ENCODE results near the gene MAP4.
"Not testable (repeated sequence)": the region's sequence is repeated elsewhere in the genome, so short reads cannot be mapped to it uniquely, and the experiment has no call there.

Gene MAP4

DNA sequence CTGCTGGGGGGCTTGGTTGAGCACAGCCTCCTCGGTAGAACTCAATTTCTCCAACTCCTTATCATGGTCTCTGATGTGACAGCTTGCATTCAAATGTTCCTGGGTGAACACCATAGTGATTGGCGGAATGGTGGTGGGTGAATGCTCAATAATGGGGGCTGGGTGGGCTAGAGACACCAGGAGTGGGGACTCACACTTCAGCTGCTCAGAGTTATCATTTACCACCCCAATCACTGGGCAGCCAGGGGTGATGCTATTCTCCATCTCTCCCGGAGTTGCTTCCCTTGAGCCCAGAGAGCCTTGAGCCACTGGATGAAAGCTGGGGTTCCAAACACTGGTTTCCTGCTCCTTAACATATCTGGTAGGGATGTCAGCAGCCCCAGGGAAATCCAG lies 124.6 kb downstream of the MAP4 start:
- no peak for FAIRE-seq

DNA sequence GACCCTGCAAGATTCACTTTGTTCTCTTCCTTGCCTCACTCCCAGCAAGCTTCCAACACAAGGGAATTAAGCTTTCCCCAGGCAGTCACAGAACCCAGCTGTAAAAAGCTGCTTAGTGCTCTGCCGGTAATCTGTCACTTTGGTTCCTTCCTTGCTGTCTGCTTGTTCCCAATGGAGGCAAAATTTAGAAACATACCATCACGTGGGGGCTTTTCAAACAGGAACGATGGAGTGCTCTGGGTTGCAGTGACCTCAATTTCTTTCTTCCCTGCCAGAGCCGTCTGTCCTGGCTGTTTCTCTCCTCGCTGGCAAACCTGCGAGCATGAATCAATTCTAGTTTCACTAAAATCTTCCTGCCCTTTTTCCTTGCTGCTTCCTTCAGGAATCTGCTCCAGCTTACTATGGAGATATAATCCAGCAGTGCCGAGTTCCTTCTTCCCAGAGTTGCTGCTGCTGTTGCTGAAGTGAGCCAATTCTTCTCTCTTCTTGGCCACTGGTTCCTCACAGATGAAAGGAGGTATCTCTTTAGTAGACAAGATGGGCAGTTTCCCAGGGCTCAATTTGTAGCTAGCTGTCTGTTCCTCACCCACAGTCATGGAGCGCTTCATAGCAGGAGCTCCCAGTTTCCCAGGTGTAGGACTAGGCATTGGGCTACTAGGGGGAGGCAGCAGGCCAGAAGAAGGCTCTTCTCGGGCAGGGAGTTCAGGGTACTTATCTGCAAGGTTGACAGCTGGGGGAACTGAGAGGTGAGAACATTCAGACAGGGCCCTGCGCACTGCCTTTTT lies 125.2 kb downstream of the MAP4 start:
- no peak for FAIRE-seq

DNA sequence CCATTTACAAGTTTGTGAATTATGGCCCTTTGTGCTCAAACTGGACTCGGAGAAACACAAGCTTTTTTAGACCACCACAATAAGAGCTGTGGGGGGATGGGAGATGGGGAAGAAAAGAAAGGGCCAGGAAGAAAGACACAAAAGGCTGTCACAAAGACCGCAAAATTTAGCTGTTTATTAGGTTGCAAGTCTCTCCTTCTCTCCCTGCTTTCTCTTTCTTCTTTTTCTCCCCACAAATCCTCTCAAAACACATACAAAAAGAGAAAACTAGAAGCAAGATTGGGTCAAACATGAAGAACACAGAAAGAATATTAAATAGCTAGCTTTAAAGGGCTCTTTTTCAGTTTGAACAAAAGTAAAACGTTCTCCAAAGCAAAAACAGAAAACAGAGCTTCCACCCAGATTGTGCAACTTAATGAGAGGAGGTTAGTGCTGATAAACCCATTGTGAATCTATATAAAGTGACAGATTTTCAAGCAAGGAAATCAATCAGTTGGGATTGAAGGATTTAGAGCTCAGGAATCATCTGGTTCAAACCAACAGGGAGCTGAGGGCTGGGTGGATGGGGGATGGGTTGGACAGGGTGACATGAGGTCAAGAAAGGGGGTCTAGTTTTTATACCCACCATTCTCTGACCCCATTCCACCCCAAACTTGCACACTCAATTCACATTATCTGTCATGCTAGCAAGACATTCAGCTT lies 125.9 kb downstream of the MAP4 start:
- no peak for FAIRE-seq

GRCh38 chr3:47888986-47889757 lies 127.0 kb downstream of the MAP4 start:
- no peak for FAIRE-seq

GRCh38 chr3:47887991-47888390 lies 128.2 kb downstream of the MAP4 start:
- not testable (repeated sequence) for FAIRE-seq

DNA sequence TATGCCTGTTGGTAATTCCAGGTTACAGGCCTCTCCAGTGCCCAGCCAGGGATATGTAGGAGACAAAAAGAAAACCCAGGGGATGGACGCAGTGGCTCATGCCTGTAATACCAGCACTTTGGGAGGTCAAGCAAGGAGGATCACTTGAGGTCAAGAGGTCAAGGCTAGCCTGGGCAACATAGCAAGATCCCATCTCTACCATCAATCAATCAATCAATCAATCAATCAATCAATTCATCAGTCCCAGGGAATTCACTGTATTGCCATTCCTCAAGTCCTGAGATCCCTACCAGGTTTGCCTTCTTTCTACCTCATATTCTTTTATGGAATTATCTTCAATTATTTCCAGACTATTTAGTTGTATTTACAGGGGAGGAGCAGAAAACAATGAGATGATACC lies 131.0 kb downstream of the MAP4 start:
- FAIRE-seq: no peak

DNA sequence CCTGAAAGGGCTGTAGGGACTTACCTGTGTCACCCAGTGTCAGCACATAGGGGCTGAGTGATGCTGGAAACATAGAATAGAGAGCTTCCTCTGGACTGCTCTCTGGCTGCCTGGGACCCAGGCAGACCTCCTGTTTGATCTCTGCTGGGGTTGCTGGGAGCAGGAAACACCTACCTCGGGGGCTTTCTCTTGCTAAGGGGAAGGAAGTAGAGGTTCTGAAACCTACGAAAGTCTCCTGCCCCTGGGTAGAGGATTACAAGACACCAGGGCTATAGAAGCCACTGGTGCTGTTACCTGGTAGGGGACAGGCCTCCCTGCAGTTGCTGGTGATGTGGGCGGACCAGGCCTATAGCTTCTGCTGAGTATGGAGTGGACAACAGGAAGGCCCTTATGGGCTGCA lies 131.6 kb downstream of the MAP4 start:
- no peak for FAIRE-seq

- FAIRE-seq: no peak
Observed at GRCh38 chr3:47882338-47882737, 133.9 kb downstream of the MAP4 start.

DNA sequence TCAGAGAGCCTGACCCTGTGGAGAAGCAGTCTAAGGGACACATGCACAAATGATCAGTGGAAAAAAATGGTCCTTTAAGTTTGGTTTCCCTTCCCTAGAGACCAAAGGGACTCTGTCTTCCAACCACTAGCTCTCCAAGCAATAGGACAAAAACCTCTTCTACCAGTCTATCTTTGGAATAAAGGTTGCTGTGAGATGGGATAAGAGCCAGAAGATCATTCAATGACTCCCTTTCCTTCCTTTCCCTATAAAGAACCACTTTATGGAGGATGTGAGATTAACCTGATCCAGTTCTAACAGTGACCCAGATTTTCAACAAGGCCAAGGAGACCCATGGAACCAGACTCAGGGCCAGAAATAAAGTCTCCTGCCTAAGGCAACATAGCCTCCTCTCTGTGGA lies 138.5 kb downstream of the MAP4 start:
- no peak for FAIRE-seq

GRCh38 chr3:47877290-47877689 lies 138.9 kb downstream of the MAP4 start:
- FAIRE-seq: no peak

GRCh38 chr3:47874913-47875312 lies 141.3 kb downstream of the MAP4 start:
- FAIRE-seq: no peak

GRCh38 chr3:47874438-47874837 lies 141.8 kb downstream of the MAP4 start:
- FAIRE-seq: no peak

- FAIRE-seq: no peak
Observed at GRCh38 chr3:47872916-47873315, 143.3 kb downstream of the MAP4 start.

DNA sequence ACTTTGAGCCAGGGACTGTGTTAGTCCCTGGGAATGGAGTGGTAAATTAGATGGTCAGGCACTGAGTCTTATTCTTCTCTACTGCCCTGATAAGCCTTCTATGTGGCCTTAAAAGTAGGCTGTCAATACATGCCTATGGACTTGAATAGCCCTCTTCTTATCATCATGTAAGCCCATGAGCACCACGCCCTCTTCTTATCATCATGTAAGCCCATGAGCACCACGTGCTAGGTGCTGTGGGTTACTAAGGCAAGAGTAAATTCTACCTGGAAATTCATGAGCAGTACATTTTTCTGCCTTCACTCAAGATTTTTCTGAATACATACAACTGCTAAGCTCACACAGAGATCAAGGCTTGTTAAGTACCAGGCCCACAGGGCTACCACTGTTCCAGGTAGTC lies 144.8 kb downstream of the MAP4 start:
- FAIRE-seq: no peak

DNA sequence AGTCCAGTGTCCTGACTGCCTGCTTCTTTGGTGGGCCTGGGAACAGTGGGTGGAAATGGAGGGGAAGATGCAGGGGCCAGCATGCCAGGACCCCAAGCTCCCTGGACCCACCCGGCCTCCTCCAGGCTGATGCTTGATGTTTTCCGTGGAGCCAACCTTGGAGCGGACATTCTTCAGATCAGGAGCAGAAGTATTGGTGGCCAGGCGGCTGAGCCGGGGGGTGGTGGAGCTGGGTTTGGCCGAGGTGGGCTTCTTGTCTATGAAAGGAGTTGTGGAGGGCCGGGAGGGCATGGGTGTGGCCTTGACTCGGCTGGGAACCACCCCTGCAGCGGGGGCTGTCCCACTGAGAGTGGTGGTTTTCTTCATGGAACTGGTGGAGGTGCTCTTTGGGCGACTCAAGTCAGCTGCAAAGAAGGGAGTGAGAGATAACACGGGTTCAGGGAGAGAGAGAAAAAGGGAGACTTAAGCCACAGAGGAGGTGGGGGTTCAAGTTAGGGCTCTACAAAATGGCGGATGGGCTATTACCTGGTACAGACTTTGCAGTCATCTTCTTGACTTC lies 145.4 kb downstream of the MAP4 start:
- FAIRE-seq: no peak

- FAIRE-seq: no peak
Observed at GRCh38 chr3:47870156-47870555, 146.1 kb downstream of the MAP4 start.

GRCh38 chr3:47868306-47868705 lies 147.9 kb downstream of the MAP4 start:
- FAIRE-seq: no peak

GRCh38 chr3:47867451-47868044 lies 148.7 kb downstream of the MAP4 start:
- FAIRE-seq: no peak

DNA sequence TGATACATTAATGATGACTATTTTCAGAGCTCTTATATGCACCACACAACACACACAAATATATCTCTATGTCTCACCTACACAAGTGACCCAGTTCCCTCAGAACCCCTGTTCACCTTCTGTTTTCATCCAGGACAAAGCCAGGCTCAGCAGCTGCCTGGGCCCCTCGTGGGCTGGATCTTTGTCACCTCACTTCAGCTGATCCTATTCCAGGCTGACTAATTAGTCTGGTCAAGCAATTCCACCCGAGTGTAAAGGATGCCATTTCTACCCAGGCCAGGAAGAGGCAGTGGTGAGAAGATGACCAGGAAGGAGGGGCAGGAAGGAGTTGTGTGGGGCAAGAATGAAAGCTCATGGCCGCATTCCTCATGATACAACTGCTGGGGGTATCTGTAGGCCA lies 151.0 kb downstream of the MAP4 start:
- no peak for FAIRE-seq

- FAIRE-seq: no peak
Observed at GRCh38 chr3:47863391-47864128, 152.7 kb downstream of the MAP4 start.

GRCh38 chr3:47859956-47860605 lies 156.1 kb downstream of the MAP4 start:
- no peak for FAIRE-seq

DNA sequence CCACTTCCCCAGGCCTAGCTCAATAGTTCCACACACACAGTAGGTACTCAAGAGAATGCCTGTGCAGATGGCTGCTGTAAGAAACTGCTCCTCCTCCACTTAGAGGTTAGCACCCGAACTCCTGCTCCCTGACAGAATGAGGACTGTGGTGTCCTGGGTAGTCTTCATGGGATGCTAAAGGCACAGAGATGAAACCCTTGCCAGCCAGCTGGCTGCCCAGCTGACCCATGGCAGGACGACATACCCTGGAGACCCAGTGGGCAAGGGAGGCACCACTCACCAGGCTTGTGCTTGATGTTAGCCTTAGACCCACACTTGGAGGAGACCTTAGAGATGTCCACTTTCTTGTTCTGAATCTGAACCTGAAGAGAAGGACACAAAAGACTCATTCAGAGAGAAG lies 159.1 kb downstream of the MAP4 start:
- no peak for FAIRE-seq
